ENCODE measurements around the gene PDPK1. TPM values are rescaled to one million over a fixed set of nuclear protein-coding genes. Genes with fewer than 3 reads are reported as not detected.
A peak's percentile ranks its signal among the peaks of the same experiment; 100 is the strongest.
"Not testable (repeated sequence)": the region's sequence is repeated elsewhere in the genome, so short reads cannot be mapped to it uniquely, and the experiment has no call there.

Gene PDPK1
- total RNA-seq, 4 donors from 2014 or later = 35.3 to 40.4 (median 39.0) TPM

DNA sequence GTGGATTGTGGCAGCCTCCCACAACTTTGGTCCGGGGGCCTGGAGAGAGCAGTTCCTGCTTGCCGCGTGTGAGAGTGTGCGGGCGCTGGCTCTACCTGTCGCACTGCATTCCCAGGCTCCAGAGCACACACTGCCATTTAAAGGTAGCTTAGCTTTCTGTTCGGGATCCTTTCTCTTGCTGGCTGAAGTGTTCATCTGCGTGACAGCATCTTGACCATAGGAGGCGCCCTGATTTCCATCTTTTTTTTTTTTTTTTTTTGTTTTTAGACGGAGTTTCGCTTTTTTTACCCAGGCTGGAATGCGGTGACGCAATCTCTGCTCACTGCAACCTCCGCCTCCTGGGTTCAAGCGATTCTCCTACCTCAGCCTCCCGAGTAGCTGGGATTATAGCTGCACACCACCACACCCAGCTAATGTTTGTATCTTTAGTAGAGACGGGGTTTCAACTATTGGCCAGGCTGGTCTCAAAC lies 13.6 kb downstream of the PDPK1 start:
- H3K4me3 ChIP-seq (ENCODE audit: low read depth, poor library complexity, severe bottlenecking); intact Hi-C loops (cut with DNase I; ENCODE audit: low total_unique reads): not testable (repeated sequence)
- peak in 1 of 2 donors; percentile 2 for DNase-seq (ENCODE audit: low spot score in 2 of 2)
- 47 to 63% methylated on average over 12 to 17 of the region's 17 CpGs for WGBS, 2 donors

DNA sequence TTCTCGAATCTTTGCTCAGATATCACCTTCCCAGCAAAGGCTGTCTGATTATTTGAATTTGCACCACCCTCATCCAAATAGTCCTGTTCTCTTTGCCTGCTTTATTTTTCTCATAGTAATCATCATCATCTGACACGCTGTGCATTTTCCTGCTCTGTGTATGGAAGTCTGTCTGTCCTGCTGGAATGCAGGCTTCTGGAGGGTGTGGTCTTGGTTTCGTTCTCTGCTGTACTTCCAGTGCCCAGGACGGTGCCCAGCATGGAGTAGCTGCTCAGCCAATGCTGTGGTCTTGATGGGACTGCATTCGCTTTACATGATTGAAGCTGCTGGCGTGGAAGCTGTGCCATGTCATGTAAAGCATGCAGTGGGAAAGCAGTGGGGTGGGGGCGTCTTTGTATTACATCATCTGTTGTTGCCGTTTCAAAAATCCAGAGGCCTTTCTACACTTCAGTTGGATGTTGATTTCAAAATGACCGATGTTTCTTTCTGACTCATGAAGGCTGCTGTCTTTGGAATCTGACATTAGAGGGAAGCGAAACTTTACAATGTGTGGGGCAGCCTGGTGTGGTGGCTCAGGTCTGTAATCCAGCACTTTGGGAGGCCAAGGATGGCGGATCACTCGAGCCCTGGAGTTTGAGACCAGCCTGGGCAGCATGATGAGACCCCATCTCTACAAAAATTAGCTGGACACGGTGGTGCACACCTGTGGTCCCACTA lies 17.0 kb downstream of the PDPK1 start:
- H3K4me3 ChIP-seq (ENCODE audit: low read depth, poor library complexity, severe bottlenecking); intact Hi-C loops (cut with DNase I; ENCODE audit: low total_unique reads); DNase-seq (ENCODE audit: low spot score in 2 of 2): not testable (repeated sequence)
- no CpG with 5 or more reads among the region's 13 CpGs for WGBS, 2 donors

DNA sequence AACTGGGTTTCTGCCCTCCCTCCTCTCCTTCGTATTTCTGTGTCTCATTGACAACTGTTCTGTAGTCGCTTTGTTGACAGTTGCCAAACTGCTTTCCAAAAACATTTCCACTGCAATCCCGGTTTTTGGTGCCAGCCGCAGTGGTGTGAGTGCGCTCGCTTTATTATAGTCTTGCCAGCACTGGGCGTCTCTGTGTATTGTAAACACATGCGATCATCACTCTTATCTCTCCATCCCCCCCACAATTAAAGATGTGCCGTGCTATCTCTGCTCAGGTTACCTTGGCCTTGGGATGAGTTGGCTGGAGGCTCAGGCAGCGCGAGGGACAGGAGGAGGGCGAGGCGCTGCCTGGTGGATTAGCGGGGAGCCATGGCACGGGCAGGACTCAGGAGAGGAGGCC lies 19.3 kb downstream of the PDPK1 start:
- intact Hi-C loops (cut with DNase I; ENCODE audit: low total_unique reads); H3K4me3 ChIP-seq (ENCODE audit: low read depth, poor library complexity, severe bottlenecking): not testable (repeated sequence)
- WGBS, 2 donors = no CpG with 5 or more reads among the region's 15 CpGs
- DNase-seq (ENCODE audit: low spot score in 2 of 2) = peak in 1 of 2 donors; percentile 64

DNA sequence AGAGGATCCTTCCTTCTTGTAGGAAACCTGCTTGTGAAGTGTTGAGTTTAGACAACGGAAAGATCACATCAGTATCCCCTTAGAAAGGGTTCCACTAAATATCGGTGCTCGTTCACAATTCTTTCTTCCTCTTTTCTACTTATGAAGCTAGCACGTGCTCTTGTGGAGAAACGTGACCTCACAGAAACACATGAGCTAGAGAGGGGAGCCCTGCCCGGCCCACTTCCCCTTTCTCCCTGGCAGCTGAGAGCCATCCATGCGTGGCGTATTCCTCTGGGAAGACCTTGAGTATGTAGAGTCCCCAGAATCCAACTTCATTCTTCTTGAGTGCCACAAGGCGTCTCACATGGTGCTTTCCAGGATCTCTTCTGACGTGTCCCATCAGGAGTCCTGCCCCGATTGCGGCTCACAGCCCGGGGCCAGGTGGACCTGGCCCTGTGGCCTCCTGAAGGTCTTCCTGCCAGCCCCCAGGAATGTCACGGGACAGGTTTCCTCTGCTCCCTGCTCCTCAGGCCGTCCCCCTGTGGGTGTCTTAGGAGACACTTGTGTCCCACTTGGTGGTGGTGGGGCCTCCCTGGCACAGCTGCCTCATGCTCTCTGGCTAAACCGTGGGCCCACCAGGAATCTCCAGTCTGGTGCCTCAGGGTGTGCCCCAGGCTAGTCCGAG lies 22.4 kb downstream of the PDPK1 start:
- H3K4me3 ChIP-seq (ENCODE audit: low read depth, poor library complexity, severe bottlenecking); intact Hi-C loops (cut with DNase I; ENCODE audit: low total_unique reads); DNase-seq (ENCODE audit: low spot score in 2 of 2): not testable (repeated sequence)
- 71% methylated on average over 8 of the region's 17 CpGs for WGBS, 2 donors

DNA sequence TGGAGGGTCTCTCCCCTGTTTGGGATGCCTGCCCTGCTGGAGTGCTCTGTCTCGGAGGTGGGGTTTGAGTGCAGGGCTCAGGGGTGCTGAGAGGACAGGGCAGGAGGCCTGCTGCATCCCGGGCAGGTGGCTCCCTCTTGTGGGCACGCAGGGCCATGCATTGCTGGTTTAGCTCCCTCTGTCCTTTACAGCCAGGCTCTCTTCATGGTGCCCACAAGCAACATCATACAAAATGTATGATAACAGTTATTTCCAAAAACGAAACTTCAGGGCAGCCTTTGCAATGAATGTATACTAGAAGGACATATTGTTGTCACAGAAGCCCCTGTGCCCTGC lies 22.9 kb downstream of the PDPK1 start:
- H3K4me3 ChIP-seq (ENCODE audit: low read depth, poor library complexity, severe bottlenecking); intact Hi-C loops (cut with DNase I; ENCODE audit: low total_unique reads): not testable (repeated sequence)
- 0% methylated on average over 1 of the region's 4 CpGs; no CpG with 5 or more reads in 1 of the 2 donors for WGBS, 2 donors
- DNase-seq (ENCODE audit: low spot score in 2 of 2) = peak; percentile 56 to 92

DNA sequence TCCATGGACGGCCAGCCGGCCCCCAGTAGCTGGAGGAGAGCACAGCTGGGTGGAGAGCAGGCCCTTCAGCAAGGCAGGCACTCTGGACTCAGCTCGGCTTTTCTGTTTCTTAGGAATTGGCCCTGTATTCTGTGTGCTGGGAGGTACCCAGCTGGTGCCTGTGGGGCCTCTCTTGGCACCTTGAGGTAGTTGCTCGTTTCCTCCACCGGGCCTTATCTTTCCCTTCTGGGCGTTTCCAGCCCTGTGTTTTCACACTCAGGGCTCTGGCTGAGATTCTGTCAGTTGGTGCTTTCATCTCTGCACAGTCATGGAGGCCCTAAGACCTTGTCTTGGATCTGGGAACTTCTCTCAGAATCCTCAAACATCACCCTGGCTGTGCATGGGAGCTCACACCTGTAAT lies 29.7 kb downstream of the PDPK1 start:
- WGBS, 2 donors = no CpG with 5 or more reads among the region's 6 CpGs
- H3K4me3 ChIP-seq (ENCODE audit: low read depth, poor library complexity, severe bottlenecking); DNase-seq (ENCODE audit: low spot score in 2 of 2); intact Hi-C loops (cut with DNase I; ENCODE audit: low total_unique reads): not testable (repeated sequence)

DNA sequence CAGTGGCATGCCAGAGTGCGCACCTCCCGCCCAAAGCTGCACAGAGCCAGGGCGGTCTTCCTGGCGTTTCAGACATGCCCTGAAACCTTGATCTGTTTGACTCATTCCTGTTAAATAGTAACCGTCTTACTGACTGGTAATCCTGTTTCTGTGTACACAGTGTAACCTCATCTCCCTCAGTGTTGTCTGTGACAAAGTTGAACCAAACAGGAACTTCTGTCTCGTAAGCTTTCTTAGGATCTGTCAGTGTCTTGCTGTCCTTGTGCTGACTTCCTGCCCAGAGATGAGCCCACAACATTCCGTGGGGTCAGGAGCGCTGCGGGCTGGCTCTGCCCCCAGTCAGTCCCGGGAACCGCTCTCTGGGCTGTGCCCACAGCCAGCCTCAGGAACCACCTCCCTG lies 30.8 kb downstream of the PDPK1 start:
- DNase-seq (ENCODE audit: low spot score in 2 of 2); H3K4me3 ChIP-seq (ENCODE audit: low read depth, poor library complexity, severe bottlenecking); intact Hi-C loops (cut with DNase I; ENCODE audit: low total_unique reads): not testable (repeated sequence)
- WGBS, 2 donors = no CpG with 5 or more reads among the region's 11 CpGs

DNA sequence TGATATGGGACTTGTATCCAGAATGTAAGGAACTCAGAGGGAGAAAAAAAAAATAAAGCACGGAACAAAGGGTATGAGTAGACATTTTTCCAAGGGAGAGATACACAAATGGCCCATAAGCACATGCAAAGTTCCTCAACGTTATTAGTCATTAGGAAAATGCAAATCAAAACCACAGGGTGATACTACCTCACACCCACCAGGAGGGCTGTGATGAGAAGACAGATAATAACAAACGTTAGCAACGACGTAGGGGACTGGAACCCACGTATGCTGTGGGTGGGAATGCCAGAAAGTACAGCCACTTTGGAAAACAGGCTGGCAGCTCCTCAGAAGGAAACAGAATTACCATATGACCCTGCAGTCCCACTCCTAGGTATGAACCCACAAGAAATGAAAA lies 34.9 kb downstream of the PDPK1 start:
- DNase-seq (ENCODE audit: low spot score in 2 of 2); H3K4me3 ChIP-seq (ENCODE audit: low read depth, poor library complexity, severe bottlenecking); intact Hi-C loops (cut with DNase I; ENCODE audit: low total_unique reads): not testable (repeated sequence)
- WGBS, 2 donors = no CpG with 5 or more reads among the region's 6 CpGs

DNA sequence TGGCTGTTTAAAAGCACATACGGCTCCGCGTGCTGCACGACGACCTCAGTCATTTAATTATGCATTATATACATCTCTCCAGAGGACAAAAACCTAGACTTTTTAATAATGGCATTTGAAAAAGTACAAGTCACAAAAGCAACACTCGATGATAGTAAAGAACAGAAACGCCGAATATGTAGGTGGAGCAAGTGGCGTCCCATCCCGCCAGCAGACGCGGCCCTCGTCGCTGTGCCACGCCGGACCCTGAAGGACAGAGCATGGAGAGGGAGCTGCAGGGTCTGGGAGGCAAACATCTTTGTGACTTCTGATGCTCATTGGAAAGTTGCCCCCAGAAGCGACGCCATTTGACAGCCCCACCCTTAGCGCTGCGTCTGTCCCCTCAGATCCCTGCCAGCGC lies 38.0 kb downstream of the PDPK1 start:
- WGBS, 2 donors = 100% methylated on average over 3 of the region's 21 CpGs; no CpG with 5 or more reads in 1 of the 2 donors
- DNase-seq (ENCODE audit: low spot score in 2 of 2); intact Hi-C loops (cut with DNase I; ENCODE audit: low total_unique reads); H3K4me3 ChIP-seq (ENCODE audit: low read depth, poor library complexity, severe bottlenecking): not testable (repeated sequence)

DNA sequence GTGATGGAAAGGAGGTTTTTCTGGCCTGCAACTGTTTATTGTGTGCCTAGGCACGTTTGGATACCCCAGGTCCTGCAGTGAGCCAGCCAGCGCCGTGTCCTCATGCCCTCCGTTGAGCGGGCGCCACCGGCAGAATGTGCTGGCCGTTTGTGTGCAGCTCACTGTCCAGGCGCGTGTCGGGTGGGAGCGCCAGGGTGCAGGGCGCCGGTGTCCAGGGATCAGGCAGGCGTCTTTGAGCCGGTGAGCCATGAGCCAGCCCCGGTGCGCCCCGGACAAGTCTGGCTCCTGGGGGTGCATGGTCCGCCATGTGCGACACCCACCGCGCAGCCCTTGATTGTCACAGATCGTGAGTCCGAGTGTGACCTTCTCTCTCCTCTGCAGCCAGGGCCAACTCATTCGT lies 39.2 kb downstream of the PDPK1 start:
- DNase-seq (ENCODE audit: low spot score in 2 of 2); H3K4me3 ChIP-seq (ENCODE audit: low read depth, poor library complexity, severe bottlenecking); intact Hi-C loops (cut with DNase I; ENCODE audit: low total_unique reads): not testable (repeated sequence)
- WGBS, 2 donors = 66 to 88% methylated on average over 2 to 4 of the region's 26 CpGs

DNA sequence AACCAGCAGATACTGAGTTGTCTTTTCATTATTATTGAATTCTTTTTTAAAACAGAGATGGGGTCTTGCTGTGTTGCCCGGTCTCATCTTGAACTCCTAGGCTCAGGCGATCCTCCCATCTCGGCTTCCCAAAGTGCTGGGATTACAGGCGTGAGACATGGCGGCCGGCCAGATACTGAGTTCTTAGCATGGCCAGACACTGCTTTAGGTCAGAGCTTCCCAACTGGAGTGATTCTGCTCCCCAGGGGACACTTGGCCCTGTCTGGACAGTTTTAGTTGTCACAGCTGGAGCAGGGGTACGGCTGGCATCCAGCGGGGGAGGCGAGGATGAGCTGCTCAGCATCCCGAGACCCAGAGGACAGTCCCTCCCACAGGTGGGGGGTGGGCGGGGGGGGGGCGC lies 41.1 kb downstream of the PDPK1 start:
- no CpG with 5 or more reads among the region's 12 CpGs for WGBS, 2 donors
- intact Hi-C loops (cut with DNase I; ENCODE audit: low total_unique reads); H3K4me3 ChIP-seq (ENCODE audit: low read depth, poor library complexity, severe bottlenecking); DNase-seq (ENCODE audit: low spot score in 2 of 2): not testable (repeated sequence)

DNA sequence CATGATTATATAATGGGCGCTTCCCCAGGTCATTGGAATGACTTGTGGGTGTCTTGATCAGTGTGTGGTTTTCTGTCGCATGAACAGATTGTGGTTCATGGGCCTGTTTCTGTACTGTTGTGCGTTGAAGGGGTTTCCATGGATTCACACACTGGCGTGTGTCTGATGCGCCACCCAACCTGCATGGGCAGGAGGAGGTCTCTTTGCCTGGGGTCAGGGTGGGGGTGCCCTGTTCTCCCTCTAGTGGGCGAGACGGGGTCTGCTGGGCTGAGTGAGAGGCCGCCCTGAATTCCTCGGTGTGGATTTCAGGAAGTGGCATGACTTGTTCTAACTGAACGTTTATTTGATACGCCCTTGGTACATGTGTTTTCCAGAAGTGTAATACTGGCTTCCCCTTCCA lies 42.3 kb downstream of the PDPK1 start:
- intact Hi-C loops (cut with DNase I; ENCODE audit: low total_unique reads) = not testable (repeated sequence)
- WGBS, 2 donors = no CpG with 5 or more reads among the region's 11 CpGs
- peak in 1 of 2 donors; percentile 84 for DNase-seq (ENCODE audit: low spot score in 2 of 2)

DNA sequence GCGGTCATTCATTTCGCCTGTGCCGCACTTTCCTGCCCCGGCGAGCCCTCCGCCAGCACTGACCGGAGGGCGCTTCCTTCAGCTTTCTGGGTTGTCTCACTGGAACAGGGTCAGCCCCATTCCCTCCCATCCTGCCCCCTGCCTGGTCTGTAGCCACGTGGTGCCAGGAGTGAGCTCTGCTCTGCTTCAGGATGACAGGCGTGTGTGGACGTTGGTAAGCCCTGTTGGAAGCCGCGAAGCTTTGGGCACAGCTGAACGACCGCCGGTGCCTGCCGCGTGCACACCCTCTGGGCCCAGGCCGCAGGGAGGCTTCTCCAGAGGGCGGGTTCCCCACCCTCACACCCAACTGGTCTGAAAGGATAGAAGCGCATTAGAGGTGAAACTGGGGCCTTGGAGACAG lies 43.0 kb downstream of the PDPK1 start:
- DNase-seq (ENCODE audit: low spot score in 2 of 2); intact Hi-C loops (cut with DNase I; ENCODE audit: low total_unique reads); H3K4me3 ChIP-seq (ENCODE audit: low read depth, poor library complexity, severe bottlenecking): not testable (repeated sequence)
- WGBS, 2 donors = no CpG with 5 or more reads among the region's 21 CpGs

More for the DNA sequence above, 42.3 kb downstream of the PDPK1 start:
- H3K4me3 ChIP-seq (ENCODE audit: low read depth, poor library complexity, severe bottlenecking) = not testable (repeated sequence)

Measured in lower leg skin (tissue), 4 donors.